Gastroesophageal sphincter (tissue), 3 donors: ENCODE results near the gene GRIFIN.

ENCODE experiments used
- EP300 ChIP-seq: sonication (generic); formaldehyde crosslinking; IDR thresholded peaks from one replicate; pipeline ENCODE4 v1.6.1; 2017; ENCODE audit warnings: antibody characterized with exemption, mild to moderate bottlenecking
- POLR2A ChIP-seq, 2 donors: fragments of 450-650 bp; IDR thresholded peaks; one replicate each; pipeline ENCODE4 v1.6.1; 2017; ENCODE audit warnings: antibody characterized with exemption in 2 of 2, mild to moderate bottlenecking in 2 of 2, moderate library complexity in 1 of 2
- TF ChIP-seq, protein P1 (sequence below), 4 experiments: fragments of 200-600 bp in 2 of 4; fragments of 450-650 bp in 2 of 4; sonication (generic) in 1 of 4; IDR thresholded peaks; one replicate each; pipeline ENCODE4 v1.5.1; 2017 to 2019; ENCODE audit warnings: antibody characterized with exemption in 4 of 4, mild to moderate bottlenecking in 2 of 4, moderate library complexity in 2 of 4

DNA sequence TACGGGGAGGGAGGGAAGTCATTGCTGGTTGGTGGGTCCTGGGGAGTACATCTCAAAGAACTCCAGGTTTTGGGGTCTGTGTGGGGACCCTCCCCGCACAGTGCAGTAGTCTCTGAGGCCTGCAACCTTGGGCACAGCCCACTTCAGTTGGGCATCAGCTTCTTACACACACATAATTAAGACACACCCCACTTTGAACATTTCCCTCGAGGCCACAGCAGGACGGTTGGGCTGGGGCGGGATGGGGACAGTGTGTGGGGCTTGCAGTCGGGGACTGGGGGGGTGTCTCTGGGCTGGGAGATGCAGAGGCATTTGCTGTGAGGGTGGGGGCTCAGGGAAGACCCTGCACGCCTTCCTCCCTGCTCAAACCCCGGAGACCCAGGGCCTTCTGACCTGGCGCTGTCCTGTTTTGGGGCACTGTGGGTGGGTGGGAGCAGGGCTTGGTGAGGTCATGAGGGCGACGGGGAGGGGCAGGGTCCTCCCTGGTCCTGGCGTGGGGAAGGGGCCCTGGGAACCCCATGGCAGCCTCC is 44.6 kb upstream of the GRIFIN start:
- TF ChIP-seq POLR2A (IDR thresholded peaks at IDR 0.05) (no peak), EP300 (no peak)
- TF ChIP-seq, protein P1, sequence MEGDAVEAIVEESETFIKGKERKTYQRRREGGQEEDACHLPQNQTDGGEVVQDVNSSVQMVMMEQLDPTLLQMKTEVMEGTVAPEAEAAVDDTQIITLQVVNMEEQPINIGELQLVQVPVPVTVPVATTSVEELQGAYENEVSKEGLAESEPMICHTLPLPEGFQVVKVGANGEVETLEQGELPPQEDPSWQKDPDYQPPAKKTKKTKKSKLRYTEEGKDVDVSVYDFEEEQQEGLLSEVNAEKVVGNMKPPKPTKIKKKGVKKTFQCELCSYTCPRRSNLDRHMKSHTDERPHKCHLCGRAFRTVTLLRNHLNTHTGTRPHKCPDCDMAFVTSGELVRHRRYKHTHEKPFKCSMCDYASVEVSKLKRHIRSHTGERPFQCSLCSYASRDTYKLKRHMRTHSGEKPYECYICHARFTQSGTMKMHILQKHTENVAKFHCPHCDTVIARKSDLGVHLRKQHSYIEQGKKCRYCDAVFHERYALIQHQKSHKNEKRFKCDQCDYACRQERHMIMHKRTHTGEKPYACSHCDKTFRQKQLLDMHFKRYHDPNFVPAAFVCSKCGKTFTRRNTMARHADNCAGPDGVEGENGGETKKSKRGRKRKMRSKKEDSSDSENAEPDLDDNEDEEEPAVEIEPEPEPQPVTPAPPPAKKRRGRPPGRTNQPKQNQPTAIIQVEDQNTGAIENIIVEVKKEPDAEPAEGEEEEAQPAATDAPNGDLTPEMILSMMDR (IDR thresholded peaks at IDR 0.05): no peak
